Prostate gland (tissue), 2 donors: Measurements from ENCODE around the gene CD63. TPM values are rescaled to one million over a fixed set of nuclear protein-coding genes. Genes with fewer than 3 reads are reported as not detected.
A peak's percentile ranks its signal among the peaks of the same experiment; 100 is the strongest.
"Not testable (repeated sequence)": the region's sequence is repeated elsewhere in the genome, so short reads cannot be mapped to it uniquely, and the experiment has no call there.

Experiments
- DNase-seq: peaks from one replicate; pipeline ENCODE4 v3.0.0-alpha.2; 2019; ENCODE audit warnings: low spot score
- H3K27ac ChIP-seq, 2 donors: fragments of 200-600 bp; sonication (generic); 2 replicates each; pipeline ENCODE4 v1.5.1; 2017 to 2019
- H3K27me3 ChIP-seq: fragments of 200-600 bp; sonication (generic); replicated peaks from 2 replicates; pipeline ENCODE4 v1.5.1; 2019; ENCODE audit not compliant: insufficient read depth
- H3K36me3 ChIP-seq, 2 donors: fragments of 200-600 bp; sonication (generic); 1 replicate in 1 of 2; 2 replicates in 1 of 2; pipeline versions ENCODE4 v1.5.1 to v1.8.1; 2017 to 2019
- H3K4me1 ChIP-seq: fragments of 200-600 bp; sonication (generic); replicated peaks from 2 replicates; pipeline ENCODE4 v1.5.1; 2019
- H3K4me3 ChIP-seq, 2 donors: fragments of 200-600 bp; sonication (generic); 2 replicates each; pipeline ENCODE4 v1.5.1; 2017 to 2019
- H3K9me3 ChIP-seq: fragments of 200-600 bp; sonication (generic); 2 replicates; pipeline ENCODE4 v1.5.1; 2017
- POLR2A ChIP-seq: fragments of 450-650 bp; IDR thresholded peaks from one replicate; pipeline ENCODE4 v1.6.1; 2016; ENCODE audit warnings: antibody characterized with exemption, mild to moderate bottlenecking
- POLR2AphosphoS5 ChIP-seq: sonication (generic); formaldehyde crosslinking; IDR thresholded peaks from one replicate; pipeline ENCODE4 v1.6.1; 2017; ENCODE audit warnings: antibody characterized with exemption
- WGBS: methylation state at CpG from one replicate; pipeline ENCODE4 v1.1.5; 2018; 5-methylcytosine and 5-hydroxymethylcytosine counted together
- intact Hi-C: fragments of 100-400 bp; cut with DNase I; formaldehyde crosslinking; loops from one replicate; pipeline ENCODE4 v1.14.2; 2022
- total RNA-seq, 2 donors: library from RNA; depleted of rRNA; stranded (reverse); fragments of >200 nt; gene quantifications; one replicate each; pipeline ENCODE4 v1.1.0, GENCODE V29; 2016
- TF ChIP-seq, protein P1 (sequence below), 4 experiments: fragments of 200-600 bp in 2 of 4; fragments of 450-650 bp in 2 of 4; sonication (generic) in 2 of 4; IDR thresholded peaks; 1 replicate in 3 of 4; 2 replicates in 1 of 4; pipeline ENCODE4 v1.5.1; 2016 to 2019; ENCODE audit warnings: antibody characterized with exemption in 4 of 4, mild to moderate bottlenecking in 2 of 4, moderate library complexity in 2 of 4

Gene CD63
- total RNA-seq, 2 donors from 2014 or later: 485 to 585 TPM

DNA sequence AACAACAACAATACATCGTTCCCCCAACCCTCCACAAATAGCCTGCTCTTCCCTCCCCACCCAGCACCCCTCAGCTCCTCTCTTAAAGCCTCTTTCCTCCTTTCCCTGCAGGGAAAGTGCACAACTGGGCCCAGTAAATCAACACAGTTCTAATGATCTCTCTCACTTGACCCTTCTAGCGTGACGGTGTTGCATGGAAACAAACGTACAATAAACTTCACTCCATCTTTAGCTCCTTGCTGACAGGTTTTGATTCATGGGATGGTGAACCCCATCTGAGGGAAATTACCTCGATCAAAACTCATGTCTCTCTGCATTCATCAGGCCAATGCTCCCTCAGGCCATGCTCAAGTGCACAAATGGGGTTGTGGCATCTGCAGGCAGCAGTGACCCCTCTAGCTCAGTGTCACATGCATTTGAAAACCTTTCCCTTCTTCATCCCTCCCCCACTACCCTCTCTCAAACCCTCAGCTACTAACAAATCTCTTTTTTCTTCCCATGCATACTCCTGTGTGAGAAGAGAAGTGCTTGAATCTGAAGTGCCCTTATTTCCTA, 37.0 kb upstream of the CD63 start:
- Histone ChIP-seq H3K27me3 (no peaks in the 10 kb centered on the region), H3K36me3 (no peaks in the 10 kb centered on the region), H3K4me3 (no peak overlapping the region), H3K27ac (no peak overlapping the region), H3K9me3 (no peaks in the 10 kb centered on the region), H3K4me1 (no peaks in the 10 kb centered on the region)
- TF ChIP-seq POLR2AphosphoS5 (no peak), POLR2A (no peak)
- TF ChIP-seq, protein P1, sequence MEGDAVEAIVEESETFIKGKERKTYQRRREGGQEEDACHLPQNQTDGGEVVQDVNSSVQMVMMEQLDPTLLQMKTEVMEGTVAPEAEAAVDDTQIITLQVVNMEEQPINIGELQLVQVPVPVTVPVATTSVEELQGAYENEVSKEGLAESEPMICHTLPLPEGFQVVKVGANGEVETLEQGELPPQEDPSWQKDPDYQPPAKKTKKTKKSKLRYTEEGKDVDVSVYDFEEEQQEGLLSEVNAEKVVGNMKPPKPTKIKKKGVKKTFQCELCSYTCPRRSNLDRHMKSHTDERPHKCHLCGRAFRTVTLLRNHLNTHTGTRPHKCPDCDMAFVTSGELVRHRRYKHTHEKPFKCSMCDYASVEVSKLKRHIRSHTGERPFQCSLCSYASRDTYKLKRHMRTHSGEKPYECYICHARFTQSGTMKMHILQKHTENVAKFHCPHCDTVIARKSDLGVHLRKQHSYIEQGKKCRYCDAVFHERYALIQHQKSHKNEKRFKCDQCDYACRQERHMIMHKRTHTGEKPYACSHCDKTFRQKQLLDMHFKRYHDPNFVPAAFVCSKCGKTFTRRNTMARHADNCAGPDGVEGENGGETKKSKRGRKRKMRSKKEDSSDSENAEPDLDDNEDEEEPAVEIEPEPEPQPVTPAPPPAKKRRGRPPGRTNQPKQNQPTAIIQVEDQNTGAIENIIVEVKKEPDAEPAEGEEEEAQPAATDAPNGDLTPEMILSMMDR (IDR thresholded peaks at IDR 0.05): no peak
- WGBS: 73% methylated on average over 5 of the region's 5 CpGs
- no peak for DNase-seq
- intact Hi-C loops: no loop called here

- Histone ChIP-seq H3K9me3 (no peaks in the 10 kb centered on the region), H3K27ac (no peak overlapping the region), H3K4me1 (no peaks in the 10 kb centered on the region), H3K27me3 (no peaks in the 10 kb centered on the region), H3K36me3 (no peaks in the 10 kb centered on the region), H3K4me3 (no peak overlapping the region)
- intact Hi-C loops: no loop called here
- no peak for DNase-seq
- TF ChIP-seq POLR2AphosphoS5 (no peak), POLR2A (no peak)
- TF ChIP-seq, protein P1 (IDR thresholded peaks at IDR 0.05): no peak
These were observed 33.8 kb upstream of the CD63 start for GRCh38 chr12:55762646-55763045.

- H3K27me3 ChIP-seq: no peaks in the 10 kb centered on the region
- no peak for DNase-seq
- H3K9me3 ChIP-seq: no peaks in the 10 kb centered on the region
- TF ChIP-seq POLR2A: no peak
- TF ChIP-seq, protein P1 (IDR thresholded peaks at IDR 0.05): no peak
- TF ChIP-seq POLR2AphosphoS5: no peak
- intact Hi-C loops: no loop called here
- 95% methylated on average over 6 of the region's 6 CpGs for WGBS
- no peak overlapping the region for H3K27ac ChIP-seq
- H3K4me3 ChIP-seq: no peak overlapping the region
- no peaks in the 10 kb centered on the region for H3K36me3 ChIP-seq
- no peaks in the 10 kb centered on the region for H3K4me1 ChIP-seq
These were observed 31.9 kb upstream of the CD63 start for GRCh38 chr12:55760663-55761062.

DNA sequence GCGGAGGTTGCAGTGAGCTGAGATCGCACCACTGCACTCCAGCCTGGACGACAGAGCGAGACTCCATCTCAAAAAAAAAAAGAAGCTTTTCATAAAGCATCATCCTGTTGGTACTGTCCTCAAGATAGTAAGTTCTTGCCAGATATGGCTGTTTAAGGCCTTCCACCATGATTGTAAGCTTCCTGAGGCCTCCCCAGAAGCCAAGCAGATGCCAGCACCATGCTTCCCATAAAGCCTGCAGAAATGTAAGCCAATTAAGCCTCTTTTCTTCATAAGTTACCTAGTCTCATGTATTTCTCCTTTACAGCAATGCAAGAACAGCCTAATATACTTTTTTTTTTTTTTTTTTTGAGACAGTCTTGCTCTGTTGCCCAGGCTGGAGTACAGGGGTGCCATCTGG, 29.8 kb upstream of the CD63 start:
- peak overlapping the region in 1 of 2 donors; percentile 32 for H3K27ac ChIP-seq
- H3K4me3 ChIP-seq, H3K9me3 ChIP-seq, H3K4me1 ChIP-seq, intact Hi-C loops, DNase-seq, H3K27me3 ChIP-seq, H3K36me3 ChIP-seq: not testable (repeated sequence)
- WGBS: 94% methylated on average over 4 of the region's 4 CpGs

GRCh38 chr12:55757701-55758100, 28.9 kb upstream of the CD63 start:
- TF ChIP-seq POLR2A: no peak
- Histone ChIP-seq H3K27ac (no peak overlapping the region), H3K36me3 (no peaks in the 10 kb centered on the region), H3K9me3 (no peaks in the 10 kb centered on the region), H3K4me1 (no peaks in the 10 kb centered on the region), H3K4me3 (no peak overlapping the region), H3K27me3 (no peaks in the 10 kb centered on the region)
- no peak for DNase-seq
- WGBS: 54% methylated on average over 2 of the region's 2 CpGs
- intact Hi-C loops: no loop called here

DNA sequence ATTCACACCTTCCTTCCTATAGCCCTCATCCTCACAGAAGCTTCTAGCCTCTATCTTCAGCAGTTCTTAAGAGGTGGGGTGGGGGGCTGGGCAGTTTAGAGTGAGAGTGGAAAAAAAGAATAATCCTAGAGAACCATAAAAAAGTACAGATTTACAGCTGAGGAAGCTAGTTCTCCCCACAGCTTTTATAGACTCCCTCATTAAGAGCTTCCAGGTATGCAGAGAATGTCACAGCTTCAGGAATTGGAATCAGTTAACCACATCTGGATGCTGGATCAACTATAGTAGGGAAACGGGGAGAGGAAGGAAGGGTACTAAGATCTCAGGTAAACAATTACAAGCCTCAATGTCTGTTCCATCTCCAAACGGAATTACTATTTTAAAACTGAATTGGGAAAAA, 26.4 kb upstream of the CD63 start:
- Histone ChIP-seq H3K27me3 (no peaks in the 10 kb centered on the region), H3K27ac (no peak overlapping the region), H3K4me3 (no peak overlapping the region), H3K4me1 (no peaks in the 10 kb centered on the region), H3K36me3 (no peaks in the 10 kb centered on the region), H3K9me3 (no peaks in the 10 kb centered on the region)
- intact Hi-C loops: no loop called here
- WGBS: 43% methylated on average over 2 of the region's 2 CpGs
- DNase-seq: no peak
- TF ChIP-seq POLR2A (no peak), POLR2AphosphoS5 (no peak)
- TF ChIP-seq, protein P1 (IDR thresholded peaks at IDR 0.05): no peak
